ENCODE data around the gene RBMS1.
A peak's percentile ranks its signal among the peaks of the same experiment; 100 is the strongest.

RBMS1 gene

GRCh38 chr2:160294339-160294803 is 199.2 kb downstream of the RBMS1 start:
- no peak for DNase-seq

GRCh38 chr2:160293391-160294091 is 200.1 kb downstream of the RBMS1 start:
- no peak for DNase-seq

- DNase-seq = no peak
Observed at GRCh38 chr2:160292225-160292624, 201.4 kb downstream of the RBMS1 start.

GRCh38 chr2:160291382-160291781 is 202.2 kb downstream of the RBMS1 start:
- DNase-seq = no peak

- DNase-seq = no peak
Observed at GRCh38 chr2:160290598-160290997, 203.0 kb downstream of the RBMS1 start.

- DNase-seq = no peak
Observed at GRCh38 chr2:160289831-160290230, 203.8 kb downstream of the RBMS1 start.

GRCh38 chr2:160289126-160289525 is 204.5 kb downstream of the RBMS1 start:
- no peak for DNase-seq

GRCh38 chr2:160288324-160288723 is 205.3 kb downstream of the RBMS1 start:
- DNase-seq = no peak

- DNase-seq = no peak
Observed at GRCh38 chr2:160287476-160287875, 206.1 kb downstream of the RBMS1 start.

GRCh38 chr2:160286551-160286950 is 207.1 kb downstream of the RBMS1 start:
- DNase-seq = no peak

- DNase-seq = no peak
Observed at GRCh38 chr2:160283675-160284074, 209.9 kb downstream of the RBMS1 start.

- no peak for DNase-seq
Observed at GRCh38 chr2:160282063-160282580, 211.5 kb downstream of the RBMS1 start.

- DNase-seq = no peak
Observed at GRCh38 chr2:160281213-160281612, 212.4 kb downstream of the RBMS1 start.

- DNase-seq = no peak
Observed at GRCh38 chr2:160279813-160280465, 213.7 kb downstream of the RBMS1 start.

GRCh38 chr2:160278879-160279177 is 214.8 kb downstream of the RBMS1 start:
- no peak for DNase-seq

GRCh38 chr2:160278101-160278878 is 215.3 kb downstream of the RBMS1 start:
- DNase-seq = no peak

GRCh38 chr2:160277151-160277550 is 216.5 kb downstream of the RBMS1 start:
- DNase-seq = no peak

- DNase-seq = no peak
Observed at GRCh38 chr2:160275656-160276055, 218.0 kb downstream of the RBMS1 start.

GRCh38 chr2:160271171-160272086 is 222.2 kb downstream of the RBMS1 start:
- no peak for DNase-seq

GRCh38 chr2:160270571-160271113 is 223.0 kb downstream of the RBMS1 start:
- no peak for DNase-seq

- DNase-seq = peak; percentile 63
Observed at GRCh38 chr2:160269803-160270570, 223.6 kb downstream of the RBMS1 start.

GRCh38 chr2:160269365-160269764 is 224.2 kb downstream of the RBMS1 start:
- no peak for DNase-seq

Measured in CD4-positive, alpha-beta T cell treated with Interleukin-15 for 1 hour (primary cell).